Adrenal gland (tissue), 5 donors: Measurements from ENCODE around the gene RNF220.

Source experiments
- CTCF ChIP-seq, 6 experiments: fragments of 450-650 bp in 4 of 6; fragments of 200-600 bp in 2 of 6; sonication (generic) in 1 of 6; IDR thresholded peaks; 1 replicate in 5 of 6; 2 replicates in 1 of 6; pipeline versions ENCODE4 v1.5.1 to v1.8.0; 2016 to 2021; ENCODE audit warnings: antibody characterized with exemption in 6 of 6, mild to moderate bottlenecking in 2 of 6, moderate library complexity in 1 of 6
- POLR2A ChIP-seq, 2 donors: fragments of 450-650 bp; IDR thresholded peaks; one replicate each; pipeline ENCODE4 v1.6.1; 2017; ENCODE audit warnings: antibody characterized with exemption in 2 of 2, mild to moderate bottlenecking in 2 of 2, moderate library complexity in 1 of 2
- donor health status: DM: no; HTN: no; CAD: no.

- TF ChIP-seq CTCF (IDR thresholded peaks at IDR 0.05) (no peak), POLR2A (IDR thresholded peaks at IDR 0.05) (no peak)
Measured at GRCh38 chr1:44565259-44565750, 160.2 kb downstream of the RNF220 start.
